Measurements from ENCODE around the gene NR6A1.

Gene NR6A1

GRCh38 chr9:124800306-124801259 lies 29.5 kb upstream of the NR6A1 start (continued):
- TF ChIP-seq GLIS3 (CRISPR knock-in tag; IDR thresholded peaks at IDR 0.05) (no peak), PATZ1 (CRISPR knock-in tag; IDR thresholded peaks at IDR 0.05; ENCODE audit: borderline replicate concordance) (no peak)

GRCh38 chr9:124799274-124800006 lies 28.3 kb upstream of the NR6A1 start:
- no peak for ATAC-seq
- TF ChIP-seq ZNF70 (CRISPR knock-in tag; IDR thresholded peaks at IDR 0.05), result no peak
- TF ChIP-seq CSDC2 (CRISPR knock-in tag; IDR thresholded peaks at IDR 0.05), result no peak
- TF ChIP-seq ARNTL (CRISPR knock-in tag; IDR thresholded peaks at IDR 0.05; ENCODE audit: borderline replicate concordance, low read depth), result no peak
- no peak for TF ChIP-seq ZNF8 (CRISPR knock-in tag; IDR thresholded peaks at IDR 0.05)
- TF ChIP-seq RARB (CRISPR knock-in tag; IDR thresholded peaks at IDR 0.05), result no peak
- TF ChIP-seq SNAI2 (CRISPR knock-in tag; IDR thresholded peaks at IDR 0.05), result no peak
- TF ChIP-seq ISL1 (CRISPR knock-in tag; IDR thresholded peaks at IDR 0.05), result no peak
- no peak for TF ChIP-seq PPARA (CRISPR knock-in tag; IDR thresholded peaks at IDR 0.05; ENCODE audit: borderline replicate concordance)
- TF ChIP-seq CREB5 (CRISPR knock-in tag; IDR thresholded peaks at IDR 0.05; ENCODE audit: low read depth), result no peak
- TF ChIP-seq ZC3H10 (CRISPR knock-in tag; IDR thresholded peaks at IDR 0.05), result no peak
- no peak for TF ChIP-seq ZNF565 (CRISPR knock-in tag; conservative IDR thresholded peaks at IDR 0.05; ENCODE audit: low read depth)
- TF ChIP-seq TSHZ2 (CRISPR knock-in tag; IDR thresholded peaks at IDR 0.05), result no peak
- no peak for TF ChIP-seq PATZ1 (CRISPR knock-in tag; IDR thresholded peaks at IDR 0.05; ENCODE audit: borderline replicate concordance)

GRCh38 chr9:124797343-124798103 lies 26.4 kb upstream of the NR6A1 start:
- TF ChIP-seq CREB5 (CRISPR knock-in tag; IDR thresholded peaks at IDR 0.05; ENCODE audit: low read depth), result no peak
- no peak for TF ChIP-seq CSRNP3 (CRISPR knock-in tag; IDR thresholded peaks at IDR 0.05)
- no peak for TF ChIP-seq GLIS3 (CRISPR knock-in tag; IDR thresholded peaks at IDR 0.05)
- no peak for TF ChIP-seq CSDC2 (CRISPR knock-in tag; IDR thresholded peaks at IDR 0.05)
- no peak for TF ChIP-seq ZNF8 (CRISPR knock-in tag; IDR thresholded peaks at IDR 0.05)
- no peak for TF ChIP-seq ISL1 (CRISPR knock-in tag; IDR thresholded peaks at IDR 0.05)
- TF ChIP-seq OSR1 (CRISPR knock-in tag; IDR thresholded peaks at IDR 0.05), result no peak
- no peak for TF ChIP-seq ZNF70 (CRISPR knock-in tag; IDR thresholded peaks at IDR 0.05)
- TF ChIP-seq SNAI2 (CRISPR knock-in tag; IDR thresholded peaks at IDR 0.05), result no peak
- no peak for TF ChIP-seq PPARA (CRISPR knock-in tag; IDR thresholded peaks at IDR 0.05; ENCODE audit: borderline replicate concordance)
- TF ChIP-seq TCF4 (CRISPR knock-in tag; IDR thresholded peaks at IDR 0.05; ENCODE audit: borderline replicate concordance), result no peak
- no peak for TF ChIP-seq TOX (CRISPR knock-in tag; IDR thresholded peaks at IDR 0.05; ENCODE audit: borderline replicate concordance)
- ATAC-seq, result peak; percentile 36

Data from SK-N-SH treated with all-trans-retinoic acid at 6 μM for 48 hours (cell line).